Tibial nerve (tissue), 4 donors: Measurements from ENCODE around the gene ALAS2.

Source experiments
- EP300 ChIP-seq, 2 donors: sonication (generic); formaldehyde crosslinking; IDR thresholded peaks; one replicate each; pipeline ENCODE4 v1.6.1; 2017; ENCODE audit warnings: antibody characterized with exemption in 2 of 2, mild to moderate bottlenecking in 1 of 2
- POLR2A ChIP-seq, 2 donors: fragments of 450-650 bp; IDR thresholded peaks; one replicate each; pipeline ENCODE4 v1.6.1; 2017; ENCODE audit warnings: antibody characterized with exemption in 2 of 2, mild to moderate bottlenecking in 2 of 2, moderate library complexity in 2 of 2
- TF ChIP-seq, protein P1 (sequence below), 5 experiments: fragments of 200-600 bp in 3 of 5; fragments of 450-650 bp in 2 of 5; sonication (generic) in 3 of 5; IDR thresholded peaks; one replicate each; pipeline ENCODE4 v1.5.1; 2016 to 2019; ENCODE audit warnings: antibody characterized with exemption in 5 of 5, mild to moderate bottlenecking in 3 of 5, moderate library complexity in 2 of 5

DNA sequence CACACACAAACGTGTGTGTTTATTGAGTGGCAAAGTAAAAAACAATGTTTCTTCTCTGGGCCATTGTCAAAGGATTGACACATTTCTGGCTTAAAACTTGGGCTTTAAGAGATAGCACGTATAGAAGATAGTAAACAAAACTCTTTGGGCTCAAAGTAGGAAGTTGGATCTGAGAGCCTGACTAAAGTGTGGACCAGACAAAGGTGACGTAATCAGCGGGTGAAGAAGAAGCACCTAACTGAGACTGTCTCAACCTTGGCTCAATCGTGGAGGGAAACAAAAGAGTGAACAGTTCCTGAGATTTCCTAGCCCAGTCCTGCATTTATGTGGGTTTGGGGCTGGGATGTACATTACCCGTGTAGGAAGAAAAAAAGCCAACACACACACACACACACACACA lies 50.4 kb downstream of the ALAS2 start:
- TF ChIP-seq, protein P1, sequence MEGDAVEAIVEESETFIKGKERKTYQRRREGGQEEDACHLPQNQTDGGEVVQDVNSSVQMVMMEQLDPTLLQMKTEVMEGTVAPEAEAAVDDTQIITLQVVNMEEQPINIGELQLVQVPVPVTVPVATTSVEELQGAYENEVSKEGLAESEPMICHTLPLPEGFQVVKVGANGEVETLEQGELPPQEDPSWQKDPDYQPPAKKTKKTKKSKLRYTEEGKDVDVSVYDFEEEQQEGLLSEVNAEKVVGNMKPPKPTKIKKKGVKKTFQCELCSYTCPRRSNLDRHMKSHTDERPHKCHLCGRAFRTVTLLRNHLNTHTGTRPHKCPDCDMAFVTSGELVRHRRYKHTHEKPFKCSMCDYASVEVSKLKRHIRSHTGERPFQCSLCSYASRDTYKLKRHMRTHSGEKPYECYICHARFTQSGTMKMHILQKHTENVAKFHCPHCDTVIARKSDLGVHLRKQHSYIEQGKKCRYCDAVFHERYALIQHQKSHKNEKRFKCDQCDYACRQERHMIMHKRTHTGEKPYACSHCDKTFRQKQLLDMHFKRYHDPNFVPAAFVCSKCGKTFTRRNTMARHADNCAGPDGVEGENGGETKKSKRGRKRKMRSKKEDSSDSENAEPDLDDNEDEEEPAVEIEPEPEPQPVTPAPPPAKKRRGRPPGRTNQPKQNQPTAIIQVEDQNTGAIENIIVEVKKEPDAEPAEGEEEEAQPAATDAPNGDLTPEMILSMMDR (IDR thresholded peaks at IDR 0.05), result no peak
- TF ChIP-seq POLR2A (IDR thresholded peaks at IDR 0.05), result no peak
- TF ChIP-seq EP300 (IDR thresholded peaks at IDR 0.05), result no peak
